ENCODE data around the gene SRGN. TPM values are rescaled to one million over a fixed set of nuclear protein-coding genes. Genes with fewer than 3 reads are reported as not detected.
"Not testable (repeated sequence)": the region's sequence is repeated elsewhere in the genome, so short reads cannot be mapped to it uniquely, and the experiment has no call there.

SRGN gene
- polyA plus RNA-seq, 5 donors: 25.5 to 37.5 (median 31.3) TPM

DNA sequence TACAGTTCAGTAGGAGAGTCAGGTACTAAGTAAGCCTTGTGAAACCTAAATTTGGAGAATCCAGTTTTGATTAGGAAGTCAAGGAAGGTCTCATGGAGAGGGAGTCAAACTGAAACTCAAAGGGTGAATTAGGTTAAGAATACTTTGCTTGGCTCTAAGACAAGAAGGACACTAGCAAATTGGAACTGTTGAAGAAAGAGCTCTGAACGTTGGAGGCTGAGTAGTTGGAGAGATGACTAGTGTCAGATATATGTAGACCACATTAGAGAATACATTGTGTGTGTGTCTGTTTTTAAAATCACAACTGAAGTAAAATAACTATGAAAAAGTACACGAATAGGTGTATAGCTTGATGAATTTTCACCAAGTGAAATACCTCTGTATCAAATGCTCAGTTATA is 42.3 kb downstream of the SRGN start:
- DNase-seq: no peak

DNA sequence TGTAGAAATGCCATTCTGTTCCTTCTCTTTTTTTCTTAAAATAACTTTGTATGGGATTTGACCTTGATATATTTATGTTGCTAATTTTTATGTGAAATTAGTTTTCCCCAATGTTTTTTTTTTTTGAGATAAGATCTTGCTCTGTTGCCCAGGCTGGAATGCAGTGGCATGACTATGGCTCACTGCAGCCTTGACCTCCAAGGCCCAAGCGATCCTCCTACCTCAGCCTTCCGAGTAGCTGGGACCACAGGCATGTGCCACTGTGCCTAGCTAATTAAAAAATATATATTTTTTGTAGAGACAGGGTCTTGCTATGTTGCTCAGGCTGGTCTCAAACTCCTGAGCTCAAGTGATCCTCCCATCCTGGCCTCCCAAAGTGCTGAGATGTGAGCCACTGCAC is 52.1 kb downstream of the SRGN start:
- no peak for DNase-seq

DNA sequence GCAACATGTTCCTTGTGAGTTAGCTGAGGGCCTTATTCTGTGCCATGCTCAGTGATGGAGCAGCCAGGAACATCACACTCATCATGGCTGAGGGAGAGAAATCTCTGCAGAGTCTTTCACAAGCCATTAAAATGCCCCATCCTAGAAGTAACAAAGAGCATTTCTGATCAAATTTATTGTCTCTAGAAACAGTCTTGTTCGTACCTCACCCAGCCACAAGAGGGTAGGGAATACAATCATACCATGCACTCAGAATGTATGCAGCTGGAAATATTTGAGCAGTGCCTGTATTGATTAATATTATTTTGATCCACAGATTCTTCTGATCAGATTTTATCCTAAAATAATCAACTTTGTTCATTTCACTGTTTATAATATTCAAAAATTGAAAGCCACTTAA is 53.4 kb downstream of the SRGN start:
- DNase-seq: no peak

DNA sequence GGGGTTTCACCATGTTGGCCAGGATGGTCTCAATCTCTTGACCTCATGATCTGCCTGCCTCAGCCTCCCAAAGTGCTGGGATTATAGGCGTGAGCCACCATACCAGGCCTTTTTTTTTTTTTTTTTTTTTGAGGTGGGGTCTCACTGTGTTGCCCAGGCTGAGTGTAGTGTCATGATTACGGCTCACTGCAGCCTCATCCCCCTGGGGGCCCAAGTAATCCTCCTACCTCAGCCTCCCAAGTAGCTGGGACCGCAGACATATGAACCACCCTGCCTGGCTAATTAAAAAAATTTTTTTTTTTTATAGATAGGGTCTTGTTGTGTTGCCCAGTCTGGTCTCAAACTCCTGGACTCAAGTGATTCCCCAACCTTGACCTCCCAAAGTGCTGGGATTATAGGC is 54.2 kb downstream of the SRGN start:
- DNase-seq: not testable (repeated sequence)

DNA sequence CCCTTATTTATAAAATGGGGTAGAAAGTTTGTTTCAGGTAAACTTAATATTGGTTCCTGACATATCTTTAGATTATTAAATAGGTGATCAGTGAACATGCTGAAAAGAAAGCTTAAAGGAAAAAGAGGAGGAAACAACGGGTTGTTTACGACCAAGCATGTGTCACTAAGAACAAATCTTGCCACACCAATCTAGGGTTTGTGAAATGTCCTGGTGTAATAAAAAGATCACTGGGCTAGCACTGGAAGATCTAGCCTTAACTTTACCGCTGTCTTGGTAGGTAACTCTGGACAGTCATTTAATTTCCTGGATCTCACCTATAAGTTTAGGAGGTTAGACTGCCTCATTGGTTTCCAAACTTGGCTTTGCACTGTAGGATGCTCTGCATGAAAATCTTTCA is 55.1 kb downstream of the SRGN start:
- DNase-seq: no peak

DNA sequence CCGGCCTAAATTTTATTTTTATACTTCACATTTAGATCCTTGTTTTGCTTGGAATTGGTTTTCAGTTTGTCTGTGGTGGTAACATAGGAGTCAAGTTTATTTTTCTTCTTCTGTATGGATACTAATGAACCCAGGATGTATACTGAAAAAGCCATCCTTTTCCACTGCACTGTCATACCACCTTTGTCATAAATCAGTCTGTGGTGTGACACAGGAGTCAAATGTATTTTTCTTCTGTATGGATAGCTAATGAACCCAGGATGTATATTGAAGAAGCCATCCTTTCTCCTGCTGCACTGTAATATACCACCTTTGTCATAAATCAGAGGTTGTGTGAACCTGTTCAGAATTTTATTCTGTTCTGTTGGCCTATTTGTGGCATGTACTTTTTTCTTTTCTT is 57.4 kb downstream of the SRGN start:
- no peak for DNase-seq

DNA sequence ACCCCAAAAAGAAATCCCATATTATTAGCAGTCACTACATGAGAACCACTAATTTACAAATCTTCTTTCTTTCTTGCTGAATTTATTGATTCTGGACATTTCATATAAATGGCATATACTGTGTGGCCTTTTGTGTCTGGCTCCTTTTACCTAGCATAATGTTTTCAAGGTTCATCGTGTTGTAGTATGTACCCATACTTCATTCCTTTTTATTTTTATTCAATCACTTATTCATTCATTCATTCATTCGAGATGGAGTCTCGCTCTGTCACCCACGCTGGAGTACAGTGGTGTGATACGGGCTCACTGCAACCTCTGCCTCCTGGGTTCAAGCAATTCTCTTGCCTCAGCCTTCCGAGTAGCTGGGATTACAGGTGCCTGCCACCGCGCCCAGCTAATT is 58.0 kb downstream of the SRGN start:
- DNase-seq: no peak

DNA sequence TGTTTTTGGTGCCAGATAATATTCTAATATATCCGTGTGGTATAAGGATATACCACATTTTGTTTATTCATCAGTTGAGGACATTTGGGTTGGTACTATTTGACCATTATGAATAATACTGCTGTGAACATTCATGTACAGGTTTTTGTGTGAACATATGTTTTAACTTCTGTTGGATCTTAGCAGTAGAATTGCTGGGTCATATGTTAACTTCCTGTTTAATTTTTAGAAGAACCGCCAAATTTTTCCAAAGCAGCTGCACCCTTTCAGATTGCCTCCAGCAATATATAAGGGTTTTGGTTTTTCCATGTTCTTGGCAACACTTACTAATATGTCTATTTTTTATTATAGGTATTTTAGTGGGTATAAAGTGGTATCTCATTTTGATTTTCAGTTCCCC is 58.9 kb downstream of the SRGN start:
- DNase-seq: no peak

DNA sequence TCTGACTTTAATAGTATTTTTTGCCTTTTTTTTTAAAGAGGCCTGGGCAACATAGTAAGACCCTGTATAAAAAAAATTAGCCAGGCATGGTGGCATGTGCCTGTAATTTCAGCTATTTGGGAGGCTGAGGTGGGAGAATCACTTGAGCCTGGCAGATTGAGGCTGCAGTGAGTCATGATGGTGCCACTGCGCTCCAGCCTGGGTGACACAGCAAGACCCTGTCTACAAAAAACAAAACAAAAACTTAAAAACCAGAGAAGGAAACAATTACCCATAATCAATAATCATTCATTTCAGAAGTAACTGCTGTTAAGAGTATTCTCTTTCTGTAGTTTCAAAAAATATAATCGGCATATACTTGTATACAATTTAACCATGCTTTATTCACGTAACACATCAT is 64.1 kb downstream of the SRGN start:
- no peak for DNase-seq

DNA sequence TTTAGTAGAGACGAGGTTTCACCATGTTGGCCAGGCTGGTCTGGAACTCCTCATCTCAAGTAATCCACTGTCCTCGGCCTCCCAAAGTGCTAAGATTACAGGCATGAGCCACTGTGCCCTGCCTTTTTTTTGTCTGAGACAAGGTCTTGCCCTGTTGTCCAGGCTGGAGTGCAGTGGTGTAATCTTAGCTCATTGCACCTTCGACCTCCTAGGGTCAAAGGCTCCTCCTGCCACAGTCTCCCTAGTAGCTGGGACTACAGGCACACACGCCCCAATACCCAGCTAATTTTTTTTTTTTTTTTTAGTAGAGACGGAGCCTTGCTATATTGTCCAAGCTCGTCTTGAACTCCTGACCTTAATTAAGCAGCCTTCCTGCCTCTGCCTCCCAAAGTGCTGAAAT is 65.3 kb downstream of the SRGN start:
- no peak for DNase-seq

Other genes starting within 250 kb of the SRGN start
- gene DDX50, start 186.8 kb upstream of the SRGN start, polyA plus RNA-seq (ENCODE audit: insufficient read depth in 1 of 5, insufficient read length in 5 of 5, low replicate concordance in 1 of 5): 10 to 100 TPM; 52.2 to 70.8 (median 61.6) TPM
- gene DDX21, start 131.9 kb upstream of the SRGN start, polyA plus RNA-seq (ENCODE audit: insufficient read depth in 1 of 5, insufficient read length in 5 of 5, low replicate concordance in 1 of 5): 10 to 100 TPM; 43.7 to 55.3 (median 46.9) TPM
- gene KIFBP, start 99.3 kb upstream of the SRGN start, polyA plus RNA-seq (ENCODE audit: insufficient read depth in 1 of 5, insufficient read length in 5 of 5, low replicate concordance in 1 of 5): 10 to 100 TPM; 24.8 to 33.7 (median 28.3) TPM
- 10 to 100 TPM; 55.7 to 87.4 (median 71.6) TPM for gene VPS26A, start 36.1 kb downstream of the SRGN start, polyA plus RNA-seq (ENCODE audit: insufficient read depth in 1 of 5, insufficient read length in 5 of 5, low replicate concordance in 1 of 5)
- gene SUPV3L1, start 92.1 kb downstream of the SRGN start, polyA plus RNA-seq (ENCODE audit: insufficient read depth in 1 of 5, insufficient read length in 5 of 5, low replicate concordance in 1 of 5): 10 to 100 TPM; 35.1 to 43.3 (median 40.8) TPM
- gene HKDC1, start 132.2 kb downstream of the SRGN start, polyA plus RNA-seq (ENCODE audit: insufficient read depth in 1 of 5, insufficient read length in 5 of 5, low replicate concordance in 1 of 5): 1 to 10 TPM; 1.1 to 5.5 (median 3.4) TPM
- gene HK1, start 190.4 kb downstream of the SRGN start, polyA plus RNA-seq (ENCODE audit: insufficient read depth in 1 of 5, insufficient read length in 5 of 5, low replicate concordance in 1 of 5): 10 to 100 TPM; 45.5 to 62.7 (median 53.4) TPM